Liver (tissue), 9 donors: ENCODE measurements around the gene SUCLG2. TPM values are rescaled to one million over a fixed set of nuclear protein-coding genes. Genes with fewer than 3 reads are reported as not detected.

Experiments
- DNase-seq: peaks from one replicate; pipeline ENCODE4 v3.0.0-alpha.2; 2017; ENCODE audit warnings: low spot score
- H3K27ac ChIP-seq, 2 donors: one replicate each; pipeline ENCODE4 v1.7.0; 2013; ENCODE audit warnings: inconsistent platforms in 2 of 2, low read length in 2 of 2, control low read depth in 1 of 2, low read depth in 1 of 2, mild to moderate bottlenecking in 1 of 2
- H3K27me3 ChIP-seq, 4 donors: one replicate each; pipeline versions ENCODE4 v1.6.1 to v1.7.0; 2013; ENCODE audit warnings: low read length in 3 of 4, inconsistent platforms in 1 of 4, mild to moderate bottlenecking in 1 of 4, moderate library complexity in 1 of 4; ENCODE audit not compliant: control insufficient read depth in 4 of 4, insufficient read depth in 4 of 4
- H3K36me3 ChIP-seq, 4 donors: one replicate each; pipeline versions ENCODE4 v1.6.1 to v1.7.0; 2013; ENCODE audit warnings: low read length in 3 of 4, mild to moderate bottlenecking in 3 of 4, low read depth in 1 of 4, moderate library complexity in 1 of 4; ENCODE audit not compliant: control insufficient read depth in 4 of 4, insufficient read depth in 3 of 4
- H3K4me1 ChIP-seq, 4 donors: one replicate each; pipeline versions ENCODE4 v1.6.1 to v1.7.0; 2013; ENCODE audit warnings: low read length in 3 of 4, mild to moderate bottlenecking in 3 of 4, moderate library complexity in 1 of 4; ENCODE audit not compliant: control insufficient read depth in 4 of 4, insufficient read depth in 4 of 4
- H3K4me3 ChIP-seq, 3 donors: one replicate each; pipeline versions ENCODE4 v1.6.1 to v1.7.0; 2013; ENCODE audit warnings: low read length in 3 of 3, control low read depth in 1 of 3, low read depth in 1 of 3, mild to moderate bottlenecking in 1 of 3
- H3K9ac ChIP-seq, 2 donors: one replicate each; pipeline ENCODE4 v1.7.0; 2013; ENCODE audit warnings: low read length in 2 of 2, mild to moderate bottlenecking in 2 of 2, moderate library complexity in 2 of 2, control low read depth in 1 of 2, low read depth in 1 of 2
- H3K9me3 ChIP-seq, 4 donors: one replicate each; pipeline versions ENCODE4 v1.6.1 to v1.7.0; 2013; ENCODE audit warnings: low read length in 3 of 4; ENCODE audit not compliant: control insufficient read depth in 4 of 4
- EGR1 ChIP-seq, 2 donors: IDR thresholded peaks; 2 replicates each; pipeline ENCODE4 v1.6.1; 2016 to 2018; ENCODE audit warnings: antibody characterized with exemption in 2 of 2, low read depth in 2 of 2
- FOXA1 ChIP-seq: IDR thresholded peaks from 2 replicates; pipeline ENCODE4 v1.6.1; 2016; ENCODE audit warnings: antibody characterized with exemption
- FOXA2 ChIP-seq: IDR thresholded peaks from 2 replicates; pipeline ENCODE4 v1.6.1; 2016; ENCODE audit warnings: antibody characterized with exemption
- GABPA ChIP-seq, 2 donors: IDR thresholded peaks in 1 of 2; conservative IDR thresholded peaks in 1 of 2; 2 replicates each; pipeline ENCODE4 v1.6.1; 2016; ENCODE audit warnings: antibody characterized with exemption in 2 of 2, mild to moderate bottlenecking in 1 of 2, moderate library complexity in 1 of 2
- HNF4A ChIP-seq, 2 donors: conservative IDR thresholded peaks; 2 replicates each; pipeline ENCODE4 v1.6.1; 2016; ENCODE audit warnings: antibody characterized with exemption in 2 of 2, mild to moderate bottlenecking in 2 of 2
- HNF4G ChIP-seq: IDR thresholded peaks from 2 replicates; pipeline ENCODE4 v1.6.1; 2016; ENCODE audit warnings: antibody characterized with exemption
- JUND ChIP-seq, 2 donors: IDR thresholded peaks; 2 replicates each; pipeline ENCODE4 v1.6.1; 2016; ENCODE audit warnings: antibody characterized with exemption in 2 of 2
- RAD21 ChIP-seq, 2 donors: IDR thresholded peaks; 2 replicates each; pipeline ENCODE4 v1.6.1; 2016; ENCODE audit warnings: antibody characterized with exemption in 2 of 2, mild to moderate bottlenecking in 2 of 2
- RXRA ChIP-seq, 2 donors: IDR thresholded peaks; 2 replicates each; pipeline ENCODE4 v1.6.1; 2017 to 2018; ENCODE audit warnings: antibody characterized with exemption in 2 of 2, mild to moderate bottlenecking in 1 of 2
- SP1 ChIP-seq: IDR thresholded peaks from 2 replicates; pipeline ENCODE4 v1.6.1; 2018; ENCODE audit warnings: antibody characterized with exemption, mild to moderate bottlenecking
- TAF1 ChIP-seq: conservative IDR thresholded peaks from 2 replicates; pipeline ENCODE4 v1.6.1; 2016; ENCODE audit warnings: antibody characterized with exemption, mild to moderate bottlenecking
- YY1 ChIP-seq: IDR thresholded peaks from 2 replicates; pipeline ENCODE4 v1.6.1; 2016; ENCODE audit warnings: antibody characterized with exemption, mild to moderate bottlenecking
- WGBS: extraction: QIAGEN DNeasy Blood & Tissue Kit; methylation state at CpG from one replicate; pipeline ENCODE4 v1.1.7; 2013; 5-methylcytosine and 5-hydroxymethylcytosine counted together
- polyA plus RNA-seq, 2 donors: library from polyadenylated mRNA; stranded (reverse) in 1 of 2; unstranded in 1 of 2; fragments of 200-250 nt in 1 of 2; fragments of >200 nt in 1 of 2; fragmentation: Nextera tagmentation in 1 of 2; extraction: Ambion mirVana in 1 of 2; gene quantifications; one replicate each; pipeline versions ENCODE4 v1.2.1 to v1.2.3, GENCODE V29; 2013 to 2015
- total RNA-seq, 2 donors: library from RNA; depleted of rRNA; stranded (reverse); fragments of >200 nt; gene quantifications; one replicate each; pipeline ENCODE4 v1.2.3, GENCODE V29; 2014
- TF ChIP-seq, protein P1 (sequence below): IDR thresholded peaks from 2 replicates; pipeline ENCODE4 v1.6.1; 2016; ENCODE audit warnings: antibody characterized with exemption
- TF ChIP-seq, protein P2 (sequence below): IDR thresholded peaks from 2 replicates; pipeline ENCODE4 v1.6.1; 2016; ENCODE audit warnings: antibody characterized with exemption, mild to moderate bottlenecking
- TF ChIP-seq, protein P3 (sequence below): IDR thresholded peaks from 2 replicates; pipeline ENCODE4 v1.6.1; 2016; ENCODE audit warnings: antibody characterized with exemption
- TF ChIP-seq, protein P4 (sequence below): IDR thresholded peaks from 2 replicates; pipeline ENCODE4 v1.6.1; 2016; ENCODE audit warnings: antibody characterized with exemption
- TF ChIP-seq, protein P5 (sequence below): fragments of 150-350 bp; IDR thresholded peaks from 2 replicates; pipeline ENCODE4 v1.5.1; 2017; ENCODE audit warnings: improper control_type of control experiment, low read depth, low read length; ENCODE audit not compliant: missing input control
- donor health status: healthy.
- donor health status: healthy.
- donor health status: healthy.
- donor health status: healthy.
- donor health status: healthy.

Gene SUCLG2
- total and polyA plus RNA-seq, 4 donors = 45.3 to 114 (median 92.8) TPM

DNA sequence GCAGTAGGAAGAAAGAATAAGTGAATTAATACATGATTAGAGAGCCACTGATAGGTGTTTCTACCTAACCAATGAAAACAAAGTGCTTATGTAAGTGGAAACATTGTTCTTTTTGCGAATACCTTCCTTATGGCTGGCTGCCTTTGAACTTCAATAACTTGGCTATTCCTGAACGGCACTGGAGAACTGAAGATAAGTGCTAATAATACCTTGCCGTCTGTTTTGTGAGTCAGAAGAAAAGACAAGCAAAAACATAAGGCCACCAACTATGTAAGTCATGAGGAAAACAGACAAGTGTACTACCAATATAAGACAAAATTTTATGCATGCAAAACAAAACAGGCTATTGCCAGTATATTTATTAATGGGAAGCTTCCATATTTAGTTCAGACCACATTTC is 160.6 kb downstream of the SUCLG2 start:
- H3K36me3 ChIP-seq = peaks cover 8 to 19% (median 16%) of the 10 kb centered on the region in 4 donors
- 97% methylated on average over 3 of the region's 3 CpGs for WGBS
- TF ChIP-seq HNF4G (no peak), GABPA (IDR thresholded peaks at IDR 0.05 in 1 of 2, conservative IDR thresholded peaks at IDR 0.05 in 1 of 2) (no peak), RXRA (IDR thresholded peaks at IDR 0.05) (no peak), JUND (IDR thresholded peaks at IDR 0.05) (no peak), SP1 (no peak), TAF1 (no peak), RAD21 (IDR thresholded peaks at IDR 0.05) (no peak), YY1 (no peak), FOXA2 (no peak)
- TF ChIP-seq, protein P1, sequence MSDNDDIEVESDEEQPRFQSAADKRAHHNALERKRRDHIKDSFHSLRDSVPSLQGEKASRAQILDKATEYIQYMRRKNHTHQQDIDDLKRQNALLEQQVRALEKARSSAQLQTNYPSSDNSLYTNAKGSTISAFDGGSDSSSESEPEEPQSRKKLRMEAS = no peak
- TF ChIP-seq, protein P2, sequence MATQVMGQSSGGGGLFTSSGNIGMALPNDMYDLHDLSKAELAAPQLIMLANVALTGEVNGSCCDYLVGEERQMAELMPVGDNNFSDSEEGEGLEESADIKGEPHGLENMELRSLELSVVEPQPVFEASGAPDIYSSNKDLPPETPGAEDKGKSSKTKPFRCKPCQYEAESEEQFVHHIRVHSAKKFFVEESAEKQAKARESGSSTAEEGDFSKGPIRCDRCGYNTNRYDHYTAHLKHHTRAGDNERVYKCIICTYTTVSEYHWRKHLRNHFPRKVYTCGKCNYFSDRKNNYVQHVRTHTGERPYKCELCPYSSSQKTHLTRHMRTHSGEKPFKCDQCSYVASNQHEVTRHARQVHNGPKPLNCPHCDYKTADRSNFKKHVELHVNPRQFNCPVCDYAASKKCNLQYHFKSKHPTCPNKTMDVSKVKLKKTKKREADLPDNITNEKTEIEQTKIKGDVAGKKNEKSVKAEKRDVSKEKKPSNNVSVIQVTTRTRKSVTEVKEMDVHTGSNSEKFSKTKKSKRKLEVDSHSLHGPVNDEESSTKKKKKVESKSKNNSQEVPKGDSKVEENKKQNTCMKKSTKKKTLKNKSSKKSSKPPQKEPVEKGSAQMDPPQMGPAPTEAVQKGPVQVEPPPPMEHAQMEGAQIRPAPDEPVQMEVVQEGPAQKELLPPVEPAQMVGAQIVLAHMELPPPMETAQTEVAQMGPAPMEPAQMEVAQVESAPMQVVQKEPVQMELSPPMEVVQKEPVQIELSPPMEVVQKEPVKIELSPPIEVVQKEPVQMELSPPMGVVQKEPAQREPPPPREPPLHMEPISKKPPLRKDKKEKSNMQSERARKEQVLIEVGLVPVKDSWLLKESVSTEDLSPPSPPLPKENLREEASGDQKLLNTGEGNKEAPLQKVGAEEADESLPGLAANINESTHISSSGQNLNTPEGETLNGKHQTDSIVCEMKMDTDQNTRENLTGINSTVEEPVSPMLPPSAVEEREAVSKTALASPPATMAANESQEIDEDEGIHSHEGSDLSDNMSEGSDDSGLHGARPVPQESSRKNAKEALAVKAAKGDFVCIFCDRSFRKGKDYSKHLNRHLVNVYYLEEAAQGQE = no peak
- TF ChIP-seq, protein P3, sequence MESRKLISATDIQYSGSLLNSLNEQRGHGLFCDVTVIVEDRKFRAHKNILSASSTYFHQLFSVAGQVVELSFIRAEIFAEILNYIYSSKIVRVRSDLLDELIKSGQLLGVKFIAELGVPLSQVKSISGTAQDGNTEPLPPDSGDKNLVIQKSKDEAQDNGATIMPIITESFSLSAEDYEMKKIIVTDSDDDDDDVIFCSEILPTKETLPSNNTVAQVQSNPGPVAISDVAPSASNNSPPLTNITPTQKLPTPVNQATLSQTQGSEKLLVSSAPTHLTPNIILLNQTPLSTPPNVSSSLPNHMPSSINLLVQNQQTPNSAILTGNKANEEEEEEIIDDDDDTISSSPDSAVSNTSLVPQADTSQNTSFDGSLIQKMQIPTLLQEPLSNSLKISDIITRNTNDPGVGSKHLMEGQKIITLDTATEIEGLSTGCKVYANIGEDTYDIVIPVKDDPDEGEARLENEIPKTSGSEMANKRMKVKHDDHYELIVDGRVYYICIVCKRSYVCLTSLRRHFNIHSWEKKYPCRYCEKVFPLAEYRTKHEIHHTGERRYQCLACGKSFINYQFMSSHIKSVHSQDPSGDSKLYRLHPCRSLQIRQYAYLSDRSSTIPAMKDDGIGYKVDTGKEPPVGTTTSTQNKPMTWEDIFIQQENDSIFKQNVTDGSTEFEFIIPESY = no peak
- TF ChIP-seq, protein P4, sequence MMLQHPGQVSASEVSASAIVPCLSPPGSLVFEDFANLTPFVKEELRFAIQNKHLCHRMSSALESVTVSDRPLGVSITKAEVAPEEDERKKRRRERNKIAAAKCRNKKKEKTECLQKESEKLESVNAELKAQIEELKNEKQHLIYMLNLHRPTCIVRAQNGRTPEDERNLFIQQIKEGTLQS = no peak

DNA sequence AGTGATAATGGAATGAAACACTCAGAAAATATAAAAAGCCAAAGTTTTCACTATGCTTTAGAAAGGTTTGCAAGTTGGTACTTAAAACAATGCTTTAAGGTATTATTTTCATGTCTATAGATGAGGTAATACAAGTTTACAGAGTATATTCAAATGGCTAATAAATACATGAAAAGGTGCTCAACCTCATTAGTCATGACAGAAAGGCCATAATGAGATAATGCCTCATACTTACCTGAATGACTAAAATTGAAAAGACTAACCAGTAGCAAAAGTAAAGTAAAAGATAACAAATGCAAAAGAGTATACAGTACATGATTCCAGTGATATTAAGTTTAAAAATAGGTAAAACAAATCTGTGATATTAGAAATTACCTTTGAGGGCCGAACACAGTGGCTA is 163.8 kb downstream of the SUCLG2 start:
- Histone ChIP-seq H3K27ac (no peak overlapping the region), H3K4me3 (no peak overlapping the region), H3K27me3 (no peaks in the 10 kb centered on the region), H3K9me3 (no peaks in the 10 kb centered on the region), H3K4me1 (no peaks in the 10 kb centered on the region), H3K36me3 (peaks cover 5 to 14% (median 10%) of the 10 kb centered on the region in 4 donors), H3K9ac (no peak overlapping the region)
- 98% methylated on average over 1 of the region's 1 CpG for WGBS
- no peak for DNase-seq
- TF ChIP-seq FOXA2 (no peak), FOXA1 (no peak), HNF4G (no peak), EGR1 (IDR thresholded peaks at IDR 0.05; ENCODE audit: low read depth in 2 of 2) (no peak), TAF1 (no peak), RXRA (IDR thresholded peaks at IDR 0.05) (no peak), HNF4A (conservative IDR thresholded peaks at IDR 0.05) (no peak), SP1 (no peak)
- TF ChIP-seq, protein P1 = no peak
- TF ChIP-seq, protein P2 = no peak
- TF ChIP-seq, protein P4 = no peak
- TF ChIP-seq, protein P5, sequence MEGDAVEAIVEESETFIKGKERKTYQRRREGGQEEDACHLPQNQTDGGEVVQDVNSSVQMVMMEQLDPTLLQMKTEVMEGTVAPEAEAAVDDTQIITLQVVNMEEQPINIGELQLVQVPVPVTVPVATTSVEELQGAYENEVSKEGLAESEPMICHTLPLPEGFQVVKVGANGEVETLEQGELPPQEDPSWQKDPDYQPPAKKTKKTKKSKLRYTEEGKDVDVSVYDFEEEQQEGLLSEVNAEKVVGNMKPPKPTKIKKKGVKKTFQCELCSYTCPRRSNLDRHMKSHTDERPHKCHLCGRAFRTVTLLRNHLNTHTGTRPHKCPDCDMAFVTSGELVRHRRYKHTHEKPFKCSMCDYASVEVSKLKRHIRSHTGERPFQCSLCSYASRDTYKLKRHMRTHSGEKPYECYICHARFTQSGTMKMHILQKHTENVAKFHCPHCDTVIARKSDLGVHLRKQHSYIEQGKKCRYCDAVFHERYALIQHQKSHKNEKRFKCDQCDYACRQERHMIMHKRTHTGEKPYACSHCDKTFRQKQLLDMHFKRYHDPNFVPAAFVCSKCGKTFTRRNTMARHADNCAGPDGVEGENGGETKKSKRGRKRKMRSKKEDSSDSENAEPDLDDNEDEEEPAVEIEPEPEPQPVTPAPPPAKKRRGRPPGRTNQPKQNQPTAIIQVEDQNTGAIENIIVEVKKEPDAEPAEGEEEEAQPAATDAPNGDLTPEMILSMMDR = no peak

More for the DNA sequence above, 160.6 kb downstream of the SUCLG2 start:
- Histone ChIP-seq H3K27me3 (no peaks in the 10 kb centered on the region), H3K9me3 (no peaks in the 10 kb centered on the region), H3K9ac (no peak overlapping the region), H3K27ac (no peak overlapping the region), H3K4me1 (no peaks in the 10 kb centered on the region), H3K4me3 (no peak overlapping the region)
- no peak for DNase-seq
